Middle frontal gyrus (tissue), 1 donor: ENCODE results near the gene BRAF.
"Not testable (repeated sequence)": the region's sequence is repeated elsewhere in the genome, so short reads cannot be mapped to it uniquely, and the experiment has no call there.

Source experiments
- DNase-seq: peaks from one replicate; pipeline ENCODE4 v3.0.0-alpha.2; 2015; ENCODE audit warnings: low spot score; ENCODE audit errors: extremely low spot score

Gene BRAF

DNA sequence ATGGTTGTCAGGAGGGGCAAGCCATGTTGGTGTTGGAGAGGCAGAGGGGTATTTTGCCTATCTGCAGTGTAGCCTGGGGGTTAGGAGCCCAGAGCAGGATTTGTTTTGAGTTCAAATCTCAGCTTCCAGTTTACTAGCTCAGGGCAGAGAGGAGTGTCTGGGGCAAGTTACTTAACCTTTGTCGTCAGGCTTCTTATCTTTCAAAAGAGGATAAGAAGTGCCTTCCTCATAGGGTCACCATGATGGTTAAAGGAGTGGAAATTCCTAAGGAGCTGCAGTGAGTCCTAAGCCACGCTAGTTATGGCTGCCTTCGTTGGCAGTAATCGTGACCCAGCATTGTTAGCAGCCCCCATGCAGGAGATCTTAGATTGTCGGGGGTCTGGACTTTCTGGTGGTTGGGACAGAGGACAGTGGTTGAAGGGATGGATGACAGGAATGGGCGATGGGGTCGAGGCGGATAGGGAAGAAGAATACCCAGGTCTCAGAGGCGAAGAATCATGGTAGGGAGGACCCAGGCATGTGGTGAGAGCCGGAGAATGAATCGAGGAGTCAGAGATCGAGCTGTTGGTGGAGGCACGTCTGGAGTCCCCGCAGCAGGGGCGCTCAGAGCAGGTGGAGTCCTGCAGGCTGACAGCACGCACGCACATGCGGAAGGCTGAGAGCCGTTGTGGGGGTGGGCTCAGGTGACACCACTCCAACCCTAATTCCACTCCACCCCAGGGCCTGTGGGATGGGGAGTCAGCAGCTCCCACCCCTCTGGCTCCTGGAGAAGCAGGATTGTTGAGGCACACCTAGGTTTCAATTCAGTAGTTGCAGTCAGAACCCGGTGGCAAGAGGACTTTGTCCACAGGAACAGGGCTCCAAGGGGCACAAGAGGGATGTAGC lies 240.4 kb downstream of the BRAF start:
- no peak for DNase-seq

DNA sequence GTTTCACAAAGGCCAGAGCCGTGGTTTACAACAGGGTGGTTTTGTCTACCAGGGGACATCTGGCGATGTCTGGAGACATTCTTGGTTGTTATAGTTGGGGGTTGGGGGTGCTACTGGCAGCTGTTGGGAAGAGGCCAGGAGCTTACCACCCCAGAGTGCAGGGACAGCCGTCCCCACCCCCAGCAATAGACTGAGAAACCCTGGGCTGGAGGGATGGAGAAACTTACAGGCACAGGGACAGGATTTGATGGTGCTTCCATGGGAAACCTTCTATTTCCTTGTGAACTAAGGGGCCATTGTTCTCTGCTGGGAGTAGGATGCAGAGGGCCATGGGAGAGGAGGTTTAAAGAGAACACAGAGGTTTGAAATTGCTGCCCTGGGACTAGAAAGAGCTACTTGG lies 241.1 kb downstream of the BRAF start:
- no peak for DNase-seq

DNA sequence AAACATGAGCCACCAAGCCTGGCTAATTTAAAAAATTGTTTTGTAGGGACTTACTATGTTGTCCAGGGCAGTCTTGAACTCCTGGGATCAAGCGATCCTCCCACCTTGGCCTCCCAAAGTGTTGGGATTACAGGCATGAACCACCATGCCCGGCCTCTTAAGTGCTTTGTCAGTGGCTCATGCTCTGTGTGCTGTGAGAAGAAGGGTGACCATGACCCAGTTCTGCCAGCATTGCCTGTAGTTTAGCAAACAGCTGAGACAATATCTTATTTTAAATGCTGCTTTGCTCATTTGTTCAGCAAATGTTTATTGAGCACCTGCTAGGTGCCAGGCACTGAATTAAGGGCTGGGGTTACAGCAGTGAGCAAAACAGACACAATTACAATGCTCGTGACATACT lies 243.0 kb downstream of the BRAF start:
- DNase-seq, result no peak

DNA sequence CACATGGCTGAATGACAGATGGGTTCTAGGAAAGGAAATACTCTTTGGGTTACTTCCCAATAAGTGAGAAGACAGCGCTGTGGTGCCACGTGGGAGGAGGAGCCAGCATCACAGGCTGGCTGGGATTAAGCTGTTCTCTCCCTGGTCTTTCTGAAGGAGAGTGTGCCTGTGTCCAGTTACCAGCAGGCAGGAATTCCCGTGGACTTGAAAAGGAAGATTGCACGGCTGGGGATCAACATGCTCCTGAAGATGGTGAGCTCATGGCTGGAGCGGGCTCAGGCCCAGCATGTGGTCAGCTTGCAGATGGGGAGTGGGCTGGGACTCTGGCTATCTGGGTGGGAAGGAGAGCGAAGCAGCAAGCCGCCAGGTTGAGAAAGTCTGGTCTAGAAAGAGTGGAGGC lies 243.8 kb downstream of the BRAF start:
- DNase-seq, result no peak

DNA sequence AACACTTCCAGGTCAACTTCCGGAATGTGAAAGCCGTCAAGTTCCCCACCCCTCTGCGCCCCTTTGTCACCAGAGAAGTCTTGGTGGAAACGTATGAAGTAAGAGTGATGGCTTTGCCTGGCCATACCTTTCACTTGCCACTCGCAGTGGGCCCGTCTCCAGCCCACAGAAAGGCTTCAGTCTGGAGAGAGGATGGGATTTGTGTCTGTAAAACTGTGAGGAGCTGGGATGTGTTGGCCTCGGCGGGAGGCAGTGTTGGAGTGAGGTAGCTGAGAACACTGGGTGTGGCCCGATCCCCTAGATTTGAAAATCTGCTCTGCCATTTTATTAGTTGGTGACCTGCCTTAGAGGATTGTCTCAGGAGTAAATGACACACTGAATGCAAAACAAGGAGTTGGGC lies 245.5 kb downstream of the BRAF start:
- no peak for DNase-seq

DNA sequence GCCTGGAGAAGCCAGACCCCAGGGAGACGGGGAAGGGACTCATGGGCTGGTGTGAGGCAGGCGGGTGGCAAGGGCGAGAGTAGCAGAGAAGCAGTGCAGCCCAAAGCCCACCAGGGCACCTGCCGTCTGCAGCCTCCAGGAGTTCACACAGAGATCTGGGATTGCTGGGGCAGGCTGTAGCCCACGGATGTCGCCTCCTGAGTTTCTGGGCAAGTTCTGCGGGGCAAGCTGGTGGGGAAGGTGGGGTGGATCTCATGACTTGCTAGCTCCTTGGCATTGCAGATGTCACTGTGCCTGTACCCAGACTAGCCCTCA lies 246.0 kb downstream of the BRAF start:
- DNase-seq, result no peak

DNA sequence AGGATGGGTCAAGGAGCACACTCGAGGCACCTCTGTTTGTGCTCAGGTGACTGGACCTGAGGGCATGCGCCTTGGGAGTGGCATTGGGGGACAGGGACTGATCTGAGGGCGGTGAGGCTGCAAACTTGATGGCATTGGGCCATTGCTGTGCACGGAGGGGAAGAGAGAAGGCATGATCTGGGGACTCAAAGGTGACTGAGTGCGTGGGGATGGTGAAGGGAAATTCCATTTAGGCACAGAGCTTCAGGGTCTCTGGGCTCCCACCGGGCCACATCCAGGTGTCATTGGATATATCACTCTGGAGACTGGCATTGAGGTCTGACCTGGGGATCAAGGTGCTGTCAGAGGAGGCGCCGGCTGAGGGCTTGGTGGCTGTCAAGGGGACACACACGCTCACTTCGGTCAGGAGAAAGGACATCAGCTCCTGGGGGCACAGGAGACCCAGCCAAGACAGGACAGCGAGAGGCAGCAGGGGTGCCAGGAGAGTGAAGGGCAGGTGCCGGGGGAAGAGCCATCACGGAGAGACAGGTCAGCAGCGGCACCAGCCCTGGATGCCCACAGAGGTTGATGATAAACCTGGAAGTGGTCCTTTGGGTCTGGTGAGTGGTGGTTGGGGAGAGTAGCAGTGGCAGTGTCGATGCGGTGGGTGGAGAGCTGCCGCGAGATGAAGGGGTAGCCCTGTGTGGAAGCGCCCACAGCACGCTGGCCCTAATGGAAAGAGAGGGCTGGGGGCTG lies 246.5 kb downstream of the BRAF start:
- DNase-seq, result no peak

DNA sequence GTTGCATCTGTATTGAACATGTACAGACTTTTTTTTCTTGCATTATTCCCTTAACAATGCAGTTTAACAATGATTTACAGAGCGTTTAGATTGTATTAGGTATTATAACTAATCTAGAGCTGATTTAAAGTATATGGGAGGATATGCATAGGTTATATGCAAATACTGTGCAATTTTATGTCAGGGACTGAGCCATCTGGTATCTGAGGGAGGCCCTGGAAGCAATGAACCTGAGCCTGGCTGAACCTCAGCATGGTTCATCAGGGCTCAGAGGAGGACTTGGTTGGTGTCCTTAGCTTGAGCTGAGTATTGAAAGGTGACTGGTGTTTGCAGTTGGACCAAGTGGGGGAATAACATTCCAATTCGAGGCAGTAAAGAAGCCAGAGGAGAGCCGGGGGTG lies 247.2 kb downstream of the BRAF start:
- DNase-seq, result no peak

DNA sequence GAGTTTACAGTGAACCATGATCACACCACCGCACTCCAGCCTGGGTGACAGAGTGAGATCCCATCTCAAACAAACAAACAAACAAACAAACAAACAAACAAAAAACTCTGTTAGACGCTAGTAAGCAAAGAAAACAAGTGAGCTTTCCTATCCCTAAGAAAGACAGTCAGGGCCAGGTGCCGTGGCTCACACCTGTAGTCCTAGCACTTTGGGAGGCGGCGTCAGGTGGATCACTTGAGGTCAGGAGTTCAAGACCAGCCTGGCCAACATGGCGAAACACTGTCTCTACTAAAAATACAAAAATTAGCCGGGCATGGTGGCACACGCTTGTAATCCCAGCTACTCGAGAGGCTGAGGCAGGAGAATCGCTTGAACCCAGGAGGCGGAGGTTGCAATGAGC lies 247.8 kb downstream of the BRAF start:
- not testable (repeated sequence) for DNase-seq

DNA sequence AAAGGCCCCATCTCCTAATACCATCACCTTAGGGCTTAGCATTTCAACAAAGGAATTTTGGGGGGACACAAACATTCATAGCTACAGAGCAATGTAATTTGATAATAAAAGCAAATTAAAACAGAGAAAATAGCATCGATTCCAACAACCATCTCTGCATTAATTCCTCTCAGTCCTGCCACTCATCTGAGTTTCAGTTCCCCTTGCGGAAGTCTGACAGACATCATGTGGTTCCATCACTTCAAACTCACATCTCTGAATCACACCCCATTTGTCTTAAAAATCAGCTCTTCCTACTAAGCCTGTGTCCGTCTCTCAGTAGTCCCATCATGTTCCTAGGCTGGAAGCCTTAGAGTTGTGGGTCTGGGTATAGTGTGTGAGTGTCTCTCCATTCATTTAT lies 248.4 kb downstream of the BRAF start:
- no peak for DNase-seq

DNA sequence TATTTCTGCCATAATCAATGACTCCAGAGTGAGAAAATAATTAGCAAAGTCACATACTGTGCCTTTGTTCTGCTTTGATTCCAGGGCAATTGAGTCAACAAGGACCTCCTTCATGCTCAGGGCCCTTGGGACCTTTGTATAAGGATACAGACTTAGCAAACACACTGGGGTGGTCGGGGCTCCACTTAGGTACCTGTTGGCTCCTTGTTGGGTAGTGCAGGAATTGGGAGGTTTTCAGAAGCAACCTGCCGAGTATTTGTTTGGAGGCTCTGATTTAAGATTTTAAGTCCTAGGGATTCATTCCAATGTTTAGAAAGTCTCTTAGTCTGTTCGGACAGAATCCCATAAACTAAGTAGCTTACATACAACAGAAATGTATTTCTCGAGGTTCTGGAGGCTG lies 249.0 kb downstream of the BRAF start:
- no peak for DNase-seq

DNA sequence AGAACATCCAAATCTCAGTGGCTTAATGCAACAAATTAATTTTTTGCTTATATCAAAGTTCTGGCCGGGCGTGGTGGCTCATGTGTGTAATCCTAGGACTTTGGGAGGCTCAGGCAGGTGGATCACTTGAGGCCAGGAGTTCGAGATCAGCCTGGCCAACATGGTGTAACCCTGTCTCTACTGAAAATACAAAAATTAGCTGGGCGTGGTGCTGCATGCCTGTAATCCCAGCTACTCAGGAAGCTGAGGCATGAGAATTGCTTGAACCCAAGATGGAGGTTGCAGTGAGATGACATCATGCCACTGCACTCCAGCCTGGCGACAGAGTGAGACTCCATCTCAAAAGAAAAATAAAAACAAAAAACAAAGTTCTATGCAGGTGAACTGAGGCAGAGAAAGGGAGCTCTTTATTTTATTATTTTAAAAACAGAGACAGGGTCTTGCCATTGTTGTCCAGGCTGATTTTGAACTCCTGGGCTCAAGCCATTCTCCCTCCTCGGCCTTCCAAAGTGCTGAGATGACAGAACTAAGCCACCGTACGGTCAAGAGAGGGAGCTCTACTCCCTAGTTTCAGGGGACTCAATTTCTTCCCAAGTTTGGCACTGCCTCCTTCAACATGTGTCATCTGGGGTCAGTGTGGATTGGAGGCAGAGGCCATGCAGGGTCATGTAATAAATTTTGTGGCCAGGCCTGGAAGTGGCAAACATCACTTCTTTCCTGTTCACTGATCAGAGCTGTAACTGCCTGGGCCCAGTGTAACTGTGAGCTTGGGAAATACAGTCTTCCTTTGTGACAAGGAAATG lies 249.6 kb downstream of the BRAF start:
- no peak for DNase-seq

DNA sequence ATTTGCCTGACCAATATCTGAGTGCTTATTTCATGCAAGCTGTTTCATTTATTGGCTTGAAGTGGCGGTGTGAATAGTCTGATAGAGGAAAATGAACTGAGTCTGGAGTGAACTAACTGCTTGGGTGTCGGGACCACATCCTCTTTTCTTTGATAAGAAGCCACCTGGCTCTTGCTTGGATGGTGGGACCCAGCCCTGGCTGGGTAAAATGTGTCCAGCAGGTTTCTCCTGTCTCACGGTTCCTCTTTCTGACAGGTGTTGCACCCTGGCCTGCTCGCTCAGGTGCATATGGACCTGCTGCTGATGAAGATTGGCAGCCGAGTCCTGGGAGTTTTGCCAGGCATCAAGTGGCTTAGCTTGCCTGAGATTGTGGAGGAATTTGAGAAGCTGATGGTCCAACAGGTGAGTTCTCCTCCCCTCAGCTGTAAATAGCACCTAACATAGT lies 250.4 kb downstream of the BRAF start:
- no peak for DNase-seq

DNA sequence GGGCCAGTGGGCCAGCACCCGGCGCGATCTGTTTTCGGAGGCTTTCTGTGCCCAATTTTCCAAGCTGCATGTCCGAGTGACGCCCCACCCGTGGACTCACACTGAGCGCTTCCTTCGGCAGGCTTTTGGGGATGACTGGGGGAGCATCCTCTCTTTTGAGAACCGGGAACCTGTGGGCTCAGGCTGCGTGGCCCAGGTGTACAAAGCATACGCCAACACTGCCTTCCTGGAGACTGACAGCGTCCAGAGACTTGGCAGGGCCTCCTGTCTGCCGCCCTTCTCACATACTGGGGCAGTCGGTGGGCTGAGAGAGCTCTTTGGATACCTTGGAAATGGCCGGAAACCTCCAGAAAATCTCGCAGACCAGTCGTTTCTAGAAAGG lies 251.0 kb downstream of the BRAF start:
- no peak for DNase-seq

DNA sequence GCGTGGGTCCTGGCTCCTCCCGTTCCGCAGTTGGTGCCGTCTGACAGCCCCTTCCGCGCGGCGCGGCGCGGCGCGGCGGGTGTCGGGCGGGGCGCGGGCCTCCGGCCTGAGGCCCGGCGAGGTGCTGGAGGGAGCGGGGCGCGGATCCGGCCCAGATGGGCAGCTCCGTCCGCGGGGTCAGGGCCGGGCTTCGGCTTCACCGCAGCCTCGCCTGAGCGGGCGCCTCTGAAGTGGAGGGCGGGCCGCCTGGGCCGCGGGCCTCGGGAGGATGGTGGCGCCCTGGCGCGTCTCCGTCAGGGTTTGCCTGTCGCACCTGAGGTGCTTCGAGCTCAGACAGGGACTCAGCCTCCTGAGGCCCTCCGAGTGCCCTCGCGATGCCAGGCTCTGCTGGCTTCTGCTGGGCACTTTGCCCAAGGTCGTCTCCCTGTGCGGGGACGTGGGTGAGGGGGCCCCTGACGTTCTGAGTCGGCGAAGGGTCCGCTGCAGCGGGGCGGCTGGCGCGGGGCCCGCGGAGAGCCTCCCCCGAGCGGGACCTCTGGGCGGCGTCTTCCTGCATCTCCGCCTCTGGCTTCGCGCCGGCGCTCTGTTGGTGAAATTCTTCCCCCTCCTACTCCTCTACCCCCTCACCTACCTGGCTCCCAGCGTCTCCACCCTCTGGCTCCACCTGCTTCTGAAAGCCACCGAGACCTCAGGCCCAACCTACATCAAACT lies 251.5 kb downstream of the BRAF start:
- no peak for DNase-seq

DNA sequence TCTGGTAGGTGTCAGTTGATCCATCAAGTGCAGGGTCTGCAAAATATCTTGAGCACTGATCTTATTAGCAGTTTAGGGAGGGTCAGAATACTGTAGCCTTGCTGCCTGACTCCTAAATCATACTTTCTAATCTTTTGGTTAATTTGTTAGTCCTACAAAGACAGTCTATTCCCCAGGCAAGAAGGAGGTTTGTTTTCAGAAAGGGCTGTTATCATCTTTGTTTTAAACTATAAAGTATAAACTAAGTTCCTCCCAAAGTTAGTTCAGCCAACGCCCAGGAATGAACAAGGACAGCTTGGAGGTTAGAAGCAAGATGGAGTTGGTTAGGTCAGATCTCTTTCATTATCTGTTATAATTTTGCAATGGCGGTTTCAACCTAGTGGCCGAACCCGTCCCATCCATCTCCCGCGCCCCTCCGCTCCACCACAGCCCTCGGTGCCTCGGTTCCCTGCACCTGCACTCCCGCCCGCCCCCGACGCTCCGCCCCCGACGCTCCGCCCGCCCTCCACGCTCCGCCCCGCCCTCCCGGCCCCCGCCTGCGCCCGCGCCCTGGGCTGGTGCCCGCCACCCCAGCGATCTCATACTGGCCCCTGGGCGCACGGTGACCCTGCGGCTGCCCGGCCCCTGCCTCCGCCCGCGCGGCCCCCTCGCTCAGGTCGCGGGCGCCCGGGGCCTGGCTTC lies 252.2 kb downstream of the BRAF start, which contains the start of gene ADCK2:
ADCK2 (plus strand) TSS at position 564 of the 681 bp plus-strand sequence. CDS start 386 bp downstream, outside the sequence.
- DNase-seq, result no peak

DNA sequence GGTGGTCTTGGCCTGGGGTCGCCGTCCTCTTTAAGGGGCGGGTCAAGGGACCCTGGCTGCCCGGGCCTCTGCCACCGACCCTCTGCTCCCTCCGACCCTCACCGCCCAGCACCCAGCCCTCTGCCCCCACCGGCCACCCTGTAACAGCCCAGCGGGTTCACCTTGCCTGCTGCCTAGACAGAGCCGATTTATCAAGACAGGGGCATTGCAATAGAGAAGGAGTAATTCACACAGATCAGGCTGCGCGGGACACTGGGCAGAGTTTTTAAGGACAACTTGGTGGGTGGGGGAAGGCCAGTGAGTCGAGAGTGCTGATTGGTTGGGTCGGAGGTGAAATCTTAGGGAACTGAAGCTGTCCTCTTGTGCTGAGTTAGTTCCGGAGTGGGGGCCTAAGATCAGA lies 252.8 kb downstream of the BRAF start:
- DNase-seq, result no peak

DNA sequence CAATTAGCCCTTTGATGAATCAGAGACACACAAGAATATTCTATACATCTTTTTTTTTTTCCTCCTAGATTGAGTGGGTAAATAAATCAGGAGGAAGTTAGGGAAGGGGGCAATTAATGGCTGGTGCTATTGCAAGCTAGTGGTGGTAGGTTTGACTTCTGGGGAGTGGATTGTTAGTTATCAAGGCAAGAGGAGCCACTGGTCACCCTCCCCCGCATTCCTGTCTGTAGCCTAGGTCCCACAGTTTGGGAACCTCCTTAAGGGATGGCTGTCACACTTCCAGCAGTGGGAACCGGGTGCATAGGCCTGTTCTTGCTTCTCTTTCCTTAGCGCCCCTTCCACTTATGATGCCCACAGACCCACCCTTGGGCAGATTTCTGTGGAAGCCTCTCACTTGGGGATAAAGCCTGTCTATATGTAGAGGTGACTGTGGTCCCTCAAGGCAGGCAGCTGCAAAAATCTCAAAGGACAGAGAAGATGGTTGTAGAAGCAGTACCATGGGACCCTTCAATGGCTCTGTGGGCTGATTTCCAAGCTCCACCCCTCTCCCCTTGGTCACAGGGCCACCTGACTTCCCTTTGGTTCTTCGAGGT lies 254.3 kb downstream of the BRAF start:
- DNase-seq, result no peak

DNA sequence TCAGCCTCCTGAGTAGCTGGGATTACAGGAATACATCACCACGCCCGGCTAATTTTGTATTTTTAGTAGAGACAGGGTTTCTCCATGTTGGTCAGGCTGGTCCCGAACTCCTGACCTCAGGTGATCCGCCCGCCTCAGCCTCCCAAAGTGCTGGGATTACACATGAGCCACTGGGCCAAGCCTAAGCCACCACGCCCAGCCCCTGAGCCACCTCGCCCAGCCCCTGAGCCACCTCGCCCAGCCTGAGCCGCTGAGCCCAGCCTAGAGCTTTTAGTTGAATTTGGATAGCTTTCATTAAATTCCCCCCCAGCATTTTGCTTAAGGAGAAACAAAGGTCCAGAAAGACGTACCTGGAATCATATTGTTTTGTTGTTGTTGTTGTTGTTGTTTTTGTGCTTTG lies 254.9 kb downstream of the BRAF start:
- DNase-seq, result not testable (repeated sequence)

DNA sequence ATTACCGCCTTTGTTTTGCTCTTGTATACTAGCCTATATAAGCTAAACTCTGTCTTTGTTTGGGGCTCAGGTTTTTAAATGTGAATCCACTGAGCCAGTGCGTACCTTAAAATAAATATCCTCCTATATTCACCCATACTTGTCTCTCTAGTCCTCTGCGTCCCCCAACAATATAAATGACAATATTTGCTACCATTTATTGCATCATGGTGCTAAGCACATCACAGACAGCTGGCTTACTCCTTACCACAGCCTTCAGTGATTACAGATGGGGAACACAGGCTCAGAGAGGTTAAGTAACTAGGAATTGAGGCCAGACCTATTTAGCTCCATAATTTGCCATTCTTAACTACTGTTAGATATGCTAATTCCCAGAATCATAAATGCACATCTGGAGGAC lies 255.4 kb downstream of the BRAF start:
- no peak for DNase-seq
